ENCODE measurements around the gene LRP1B. TPM values are rescaled to one million over a fixed set of nuclear protein-coding genes. Genes with fewer than 3 reads are reported as not detected.

Gene LRP1B
- total RNA-seq, 1 experiment from 2014 or later: 0.52 TPM

DNA sequence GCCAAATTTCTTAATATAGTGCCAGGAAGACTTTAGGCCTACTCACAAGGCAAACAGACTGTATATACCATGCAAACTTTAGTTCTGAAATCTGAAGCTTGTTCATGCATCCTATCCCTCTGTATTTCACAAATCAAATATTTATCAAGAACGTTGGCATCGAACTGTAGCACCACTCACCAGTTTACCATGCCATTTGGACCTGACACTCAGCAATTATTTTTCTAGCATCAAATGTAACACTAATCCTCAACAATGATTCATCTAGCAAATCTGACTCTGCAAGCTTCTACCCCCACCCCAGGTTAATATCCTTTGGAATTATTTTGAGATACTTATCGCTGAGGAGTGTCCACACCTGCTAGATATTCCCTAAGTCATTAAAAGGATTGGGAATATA, 1506.6 kb downstream of the LRP1B start:
- TF ChIP-seq PRRX2 (CRISPR knock-in tag; IDR thresholded peaks at IDR 0.05): no peak
- TF ChIP-seq, protein P1, sequence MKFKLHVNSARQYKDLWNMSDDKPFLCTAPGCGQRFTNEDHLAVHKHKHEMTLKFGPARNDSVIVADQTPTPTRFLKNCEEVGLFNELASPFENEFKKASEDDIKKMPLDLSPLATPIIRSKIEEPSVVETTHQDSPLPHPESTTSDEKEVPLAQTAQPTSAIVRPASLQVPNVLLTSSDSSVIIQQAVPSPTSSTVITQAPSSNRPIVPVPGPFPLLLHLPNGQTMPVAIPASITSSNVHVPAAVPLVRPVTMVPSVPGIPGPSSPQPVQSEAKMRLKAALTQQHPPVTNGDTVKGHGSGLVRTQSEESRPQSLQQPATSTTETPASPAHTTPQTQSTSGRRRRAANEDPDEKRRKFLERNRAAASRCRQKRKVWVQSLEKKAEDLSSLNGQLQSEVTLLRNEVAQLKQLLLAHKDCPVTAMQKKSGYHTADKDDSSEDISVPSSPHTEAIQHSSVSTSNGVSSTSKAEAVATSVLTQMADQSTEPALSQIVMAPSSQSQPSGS (CRISPR knock-in tag; IDR thresholded peaks at IDR 0.05; ENCODE audit: borderline replicate concordance, low read depth): no peak
- TF ChIP-seq, protein P2, sequence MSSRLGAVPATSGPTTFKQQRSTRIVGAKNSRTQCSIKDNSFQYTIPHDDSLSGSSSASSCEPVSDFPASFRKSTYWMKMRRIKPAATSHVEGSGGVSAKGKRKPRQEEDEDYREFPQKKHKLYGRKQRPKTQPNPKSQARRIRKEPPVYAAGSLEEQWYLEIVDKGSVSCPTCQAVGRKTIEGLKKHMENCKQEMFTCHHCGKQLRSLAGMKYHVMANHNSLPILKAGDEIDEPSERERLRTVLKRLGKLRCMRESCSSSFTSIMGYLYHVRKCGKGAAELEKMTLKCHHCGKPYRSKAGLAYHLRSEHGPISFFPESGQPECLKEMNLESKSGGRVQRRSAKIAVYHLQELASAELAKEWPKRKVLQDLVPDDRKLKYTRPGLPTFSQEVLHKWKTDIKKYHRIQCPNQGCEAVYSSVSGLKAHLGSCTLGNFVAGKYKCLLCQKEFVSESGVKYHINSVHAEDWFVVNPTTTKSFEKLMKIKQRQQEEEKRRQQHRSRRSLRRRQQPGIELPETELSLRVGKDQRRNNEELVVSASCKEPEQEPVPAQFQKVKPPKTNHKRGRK (CRISPR knock-in tag; IDR thresholded peaks at IDR 0.05; ENCODE audit: borderline replicate concordance): no peak
- no peak for TF ChIP-seq ZNF416 (CRISPR knock-in tag; IDR thresholded peaks at IDR 0.05)
- no peak for TF ChIP-seq HMGA2 (CRISPR knock-in tag; IDR thresholded peaks at IDR 0.05)
- TF ChIP-seq ZNF396 (CRISPR knock-in tag; IDR thresholded peaks at IDR 0.05; ENCODE audit: borderline replicate concordance): no peak
- no peak for TF ChIP-seq SP1 (CRISPR knock-in tag; conservative IDR thresholded peaks at IDR 0.05)
- ATAC-seq: no peak
- Mint-ChIP-seq H3K27me3 (ENCODE audit: low read depth) (no peaks in the 10 kb centered on the region), H3K36me3 (peaks cover 3% of the 10 kb centered on the region; the same call in 1 of the 2 replicates), H3K9me3 (peaks cover 9% of the 10 kb centered on the region), H3K4me3 (no peak overlapping the region), H3K27ac (no peak overlapping the region), H3K4me1 (no peaks in the 10 kb centered on the region)
- DNase-seq (ENCODE audit: low spot score): no peak
- ChIA-PET POLR2A (no interaction called here), CTCF (no interaction called here)

DNA sequence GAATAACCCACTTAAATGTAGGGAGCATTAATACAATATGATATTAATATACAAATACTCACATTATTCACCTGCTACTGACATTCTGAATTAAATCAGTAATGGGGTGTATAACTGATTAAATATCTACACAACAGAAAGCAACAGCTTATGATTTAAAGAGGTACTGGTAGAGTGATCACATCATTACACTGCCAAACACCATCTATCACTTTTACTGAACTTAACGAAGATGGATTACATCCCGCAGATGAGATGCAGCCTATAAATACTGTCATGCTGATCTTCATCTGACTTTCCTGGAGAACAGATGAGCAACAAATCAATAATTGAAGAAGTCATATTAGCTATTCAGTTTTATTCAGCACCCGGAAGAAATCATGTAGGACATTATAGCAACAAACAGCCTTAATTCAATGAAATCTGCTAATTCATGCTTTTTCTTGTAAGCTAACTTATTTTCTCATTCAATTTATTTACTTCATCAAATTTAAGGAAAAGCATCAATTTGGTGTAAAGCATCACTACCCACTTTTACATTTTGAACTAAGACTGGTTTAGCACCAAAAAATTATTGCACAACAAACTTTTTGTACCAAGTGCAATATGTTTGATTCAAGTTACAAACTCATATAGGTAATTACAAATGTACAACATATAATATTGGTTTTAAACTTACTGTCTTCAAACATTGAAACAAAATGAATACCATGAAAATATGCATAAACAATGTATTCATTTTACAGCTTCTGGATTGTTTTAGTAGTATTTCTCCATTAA, 1509.0 kb downstream of the LRP1B start:
- ChIA-PET POLR2A (no interaction called here), CTCF (no interaction called here)
- Mint-ChIP-seq H3K4me3 (no peak overlapping the region), H3K9me3 (no peaks in the 10 kb centered on the region), H3K27me3 (ENCODE audit: low read depth) (no peaks in the 10 kb centered on the region), H3K27ac (no peak overlapping the region), H3K36me3 (no peaks in the 10 kb centered on the region), H3K4me1 (no peaks in the 10 kb centered on the region)
- DNase-seq (ENCODE audit: low spot score) (no peak), ATAC-seq (no peak)
- TF ChIP-seq ZNF317 (CRISPR knock-in tag; IDR thresholded peaks at IDR 0.05; ENCODE audit: borderline replicate concordance, low read depth) (no peak), ESRRA (CRISPR knock-in tag; IDR thresholded peaks at IDR 0.05; ENCODE audit: borderline replicate concordance) (no peak), TP53 (CRISPR knock-in tag; IDR thresholded peaks at IDR 0.05) (no peak), IRF2 (CRISPR knock-in tag; IDR thresholded peaks at IDR 0.05; ENCODE audit: borderline replicate concordance, low read depth) (no peak), FOXK1 (CRISPR knock-in tag; IDR thresholded peaks at IDR 0.05) (no peak), NR1H2 (CRISPR knock-in tag; IDR thresholded peaks at IDR 0.05) (no peak), TEAD4 (CRISPR knock-in tag; IDR thresholded peaks at IDR 0.05) (no peak), NFYB (CRISPR knock-in tag; conservative IDR thresholded peaks at IDR 0.05; ENCODE audit: low read depth) (no peak), ETV6 (CRISPR knock-in tag; IDR thresholded peaks at IDR 0.05) (no peak), TEAD1 (CRISPR knock-in tag; IDR thresholded peaks at IDR 0.05) (no peak), ZNF232 (CRISPR knock-in tag; IDR thresholded peaks at IDR 0.05) (no peak), GRHL2 (CRISPR knock-in tag; IDR thresholded peaks at IDR 0.05; ENCODE audit: insufficient replicate concordance, severe bottlenecking) (no peak), NFATC4 (CRISPR knock-in tag; IDR thresholded peaks at IDR 0.05) (no peak)
- TF ChIP-seq, protein P3, sequence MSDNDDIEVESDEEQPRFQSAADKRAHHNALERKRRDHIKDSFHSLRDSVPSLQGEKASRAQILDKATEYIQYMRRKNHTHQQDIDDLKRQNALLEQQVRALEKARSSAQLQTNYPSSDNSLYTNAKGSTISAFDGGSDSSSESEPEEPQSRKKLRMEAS (CRISPR knock-in tag; IDR thresholded peaks at IDR 0.05): no peak
- TF ChIP-seq, protein P4, sequence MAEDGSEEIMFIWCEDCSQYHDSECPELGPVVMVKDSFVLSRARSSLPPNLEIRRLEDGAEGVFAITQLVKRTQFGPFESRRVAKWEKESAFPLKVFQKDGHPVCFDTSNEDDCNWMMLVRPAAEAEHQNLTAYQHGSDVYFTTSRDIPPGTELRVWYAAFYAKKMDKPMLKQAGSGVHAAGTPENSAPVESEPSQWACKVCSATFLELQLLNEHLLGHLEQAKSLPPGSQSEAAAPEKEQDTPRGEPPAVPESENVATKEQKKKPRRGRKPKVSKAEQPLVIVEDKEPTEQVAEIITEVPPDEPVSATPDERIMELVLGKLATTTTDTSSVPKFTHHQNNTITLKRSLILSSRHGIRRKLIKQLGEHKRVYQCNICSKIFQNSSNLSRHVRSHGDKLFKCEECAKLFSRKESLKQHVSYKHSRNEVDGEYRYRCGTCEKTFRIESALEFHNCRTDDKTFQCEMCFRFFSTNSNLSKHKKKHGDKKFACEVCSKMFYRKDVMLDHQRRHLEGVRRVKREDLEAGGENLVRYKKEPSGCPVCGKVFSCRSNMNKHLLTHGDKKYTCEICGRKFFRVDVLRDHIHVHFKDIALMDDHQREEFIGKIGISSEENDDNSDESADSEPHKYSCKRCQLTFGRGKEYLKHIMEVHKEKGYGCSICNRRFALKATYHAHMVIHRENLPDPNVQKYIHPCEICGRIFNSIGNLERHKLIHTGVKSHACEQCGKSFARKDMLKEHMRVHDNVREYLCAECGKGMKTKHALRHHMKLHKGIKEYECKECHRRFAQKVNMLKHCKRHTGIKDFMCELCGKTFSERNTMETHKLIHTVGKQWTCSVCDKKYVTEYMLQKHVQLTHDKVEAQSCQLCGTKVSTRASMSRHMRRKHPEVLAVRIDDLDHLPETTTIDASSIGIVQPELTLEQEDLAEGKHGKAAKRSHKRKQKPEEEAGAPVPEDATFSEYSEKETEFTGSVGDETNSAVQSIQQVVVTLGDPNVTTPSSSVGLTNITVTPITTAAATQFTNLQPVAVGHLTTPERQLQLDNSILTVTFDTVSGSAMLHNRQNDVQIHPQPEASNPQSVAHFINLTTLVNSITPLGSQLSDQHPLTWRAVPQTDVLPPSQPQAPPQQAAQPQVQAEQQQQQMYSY (CRISPR knock-in tag; IDR thresholded peaks at IDR 0.05): no peak
- TF ChIP-seq, protein P5, sequence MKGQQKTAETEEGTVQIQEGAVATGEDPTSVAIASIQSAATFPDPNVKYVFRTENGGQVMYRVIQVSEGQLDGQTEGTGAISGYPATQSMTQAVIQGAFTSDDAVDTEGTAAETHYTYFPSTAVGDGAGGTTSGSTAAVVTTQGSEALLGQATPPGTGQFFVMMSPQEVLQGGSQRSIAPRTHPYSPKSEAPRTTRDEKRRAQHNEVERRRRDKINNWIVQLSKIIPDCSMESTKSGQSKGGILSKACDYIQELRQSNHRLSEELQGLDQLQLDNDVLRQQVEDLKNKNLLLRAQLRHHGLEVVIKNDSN (CRISPR knock-in tag; IDR thresholded peaks at IDR 0.05): no peak
- TF ChIP-seq, protein P6, sequence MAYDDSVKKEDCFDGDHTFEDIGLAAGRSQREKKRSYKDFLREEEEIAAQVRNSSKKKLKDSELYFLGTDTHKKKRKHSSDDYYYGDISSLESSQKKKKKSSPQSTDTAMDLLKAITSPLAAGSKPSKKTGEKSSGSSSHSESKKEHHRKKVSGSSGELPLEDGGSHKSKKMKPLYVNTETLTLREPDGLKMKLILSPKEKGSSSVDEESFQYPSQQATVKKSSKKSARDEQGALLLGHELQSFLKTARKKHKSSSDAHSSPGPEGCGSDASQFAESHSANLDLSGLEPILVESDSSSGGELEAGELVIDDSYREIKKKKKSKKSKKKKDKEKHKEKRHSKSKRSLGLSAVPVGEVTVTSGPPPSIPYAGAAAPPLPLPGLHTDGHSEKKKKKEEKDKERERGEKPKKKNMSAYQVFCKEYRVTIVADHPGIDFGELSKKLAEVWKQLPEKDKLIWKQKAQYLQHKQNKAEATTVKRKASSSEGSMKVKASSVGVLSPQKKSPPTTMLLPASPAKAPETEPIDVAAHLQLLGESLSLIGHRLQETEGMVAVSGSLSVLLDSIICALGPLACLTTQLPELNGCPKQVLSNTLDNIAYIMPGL (CRISPR knock-in tag; IDR thresholded peaks at IDR 0.05): no peak
- TF ChIP-seq, protein P7, sequence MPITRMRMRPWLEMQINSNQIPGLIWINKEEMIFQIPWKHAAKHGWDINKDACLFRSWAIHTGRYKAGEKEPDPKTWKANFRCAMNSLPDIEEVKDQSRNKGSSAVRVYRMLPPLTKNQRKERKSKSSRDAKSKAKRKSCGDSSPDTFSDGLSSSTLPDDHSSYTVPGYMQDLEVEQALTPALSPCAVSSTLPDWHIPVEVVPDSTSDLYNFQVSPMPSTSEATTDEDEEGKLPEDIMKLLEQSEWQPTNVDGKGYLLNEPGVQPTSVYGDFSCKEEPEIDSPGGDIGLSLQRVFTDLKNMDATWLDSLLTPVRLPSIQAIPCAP (CRISPR knock-in tag; IDR thresholded peaks at IDR 0.05): no peak

Measured in WTC11 (cell line).